ENCODE data around the gene PSME3.

PSME3 gene

GRCh38 chr17:42817866-42818265, 15.3 kb upstream of the PSME3 start:
- no peak for DNase-seq (ENCODE audit: low read depth)

- DNase-seq (ENCODE audit: low read depth) = no peak
Observed at GRCh38 chr17:42818379-42818778, 14.8 kb upstream of the PSME3 start.

- DNase-seq (ENCODE audit: low read depth) = peak; percentile 51
Observed at GRCh38 chr17:42819939-42820535, 13.2 kb upstream of the PSME3 start.

GRCh38 chr17:42821176-42821575, 12.0 kb upstream of the PSME3 start:
- no peak for DNase-seq (ENCODE audit: low read depth)

DNA sequence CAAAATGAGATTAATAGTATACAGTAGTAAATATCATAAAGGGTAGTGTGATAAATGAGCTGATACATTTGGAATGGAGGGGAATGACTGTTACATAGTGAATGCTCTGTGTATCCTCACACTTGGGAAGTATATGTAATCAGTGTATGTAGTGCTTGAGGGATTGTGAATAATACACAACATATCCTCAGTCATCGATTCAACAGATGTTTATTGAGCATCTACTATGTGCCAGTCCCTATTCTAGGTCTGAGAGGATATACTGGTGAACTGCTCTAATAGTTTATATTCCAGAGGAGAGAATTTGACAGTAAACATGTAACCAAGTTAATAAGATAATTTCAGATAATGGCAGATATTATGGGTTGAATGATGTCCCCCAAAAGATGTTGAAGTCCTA, 5.7 kb upstream of the PSME3 start:
- no peak for DNase-seq (ENCODE audit: low read depth)

DNA sequence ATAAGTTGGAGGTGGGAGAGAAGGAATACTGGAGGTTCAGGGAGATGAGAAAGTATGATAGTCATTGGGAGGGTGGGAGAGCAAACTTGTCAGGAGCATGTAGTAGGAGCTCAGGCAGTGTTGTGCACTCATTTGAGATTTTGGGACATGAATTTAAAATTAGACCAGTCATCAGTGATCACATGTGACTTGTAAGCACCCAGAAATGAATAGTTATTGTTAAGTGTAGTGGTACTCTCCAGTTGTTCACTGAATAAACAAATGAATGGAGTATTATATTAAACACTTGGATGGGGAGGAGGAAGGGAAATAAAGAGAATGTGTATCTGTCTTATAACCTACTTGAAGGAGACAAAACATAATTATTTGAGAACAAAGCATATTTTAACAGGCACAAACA, 2.2 kb upstream of the PSME3 start:
- DNase-seq (ENCODE audit: low read depth) = no peak

DNA sequence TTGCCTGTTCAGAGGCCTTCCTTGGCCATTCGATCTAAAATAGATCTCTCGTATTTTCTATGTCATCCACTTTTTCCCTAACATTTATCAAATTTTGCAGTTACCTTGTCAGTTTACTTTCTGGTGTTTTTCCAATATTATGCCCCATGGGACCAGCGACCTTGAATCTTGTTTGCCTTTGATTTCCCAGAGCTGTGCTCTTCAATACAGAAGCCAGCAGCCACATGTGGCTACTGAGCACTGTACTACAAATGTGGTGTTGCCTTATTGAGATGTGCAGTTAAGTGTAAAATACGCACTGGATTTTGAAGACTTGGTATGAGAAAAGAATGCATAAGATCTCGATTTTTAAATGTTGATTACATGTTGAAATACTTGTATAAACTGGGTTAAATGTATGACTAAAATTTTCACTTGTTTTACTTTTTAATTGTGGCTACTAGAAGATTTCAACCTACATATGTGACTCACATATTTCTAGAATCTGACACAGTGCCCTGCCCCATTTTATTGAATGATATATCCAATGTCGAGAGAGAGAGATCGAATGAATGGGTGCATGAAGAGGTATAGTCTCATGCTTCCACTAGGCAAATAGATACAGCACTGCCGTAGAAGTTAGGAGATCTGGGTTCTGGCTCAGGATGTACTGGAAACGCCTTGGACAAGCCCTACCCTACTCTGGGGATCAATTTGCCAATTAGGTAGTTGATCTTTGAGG, 824 bp upstream of the PSME3 start:
- DNase-seq (ENCODE audit: low read depth) = no peak

DNA sequence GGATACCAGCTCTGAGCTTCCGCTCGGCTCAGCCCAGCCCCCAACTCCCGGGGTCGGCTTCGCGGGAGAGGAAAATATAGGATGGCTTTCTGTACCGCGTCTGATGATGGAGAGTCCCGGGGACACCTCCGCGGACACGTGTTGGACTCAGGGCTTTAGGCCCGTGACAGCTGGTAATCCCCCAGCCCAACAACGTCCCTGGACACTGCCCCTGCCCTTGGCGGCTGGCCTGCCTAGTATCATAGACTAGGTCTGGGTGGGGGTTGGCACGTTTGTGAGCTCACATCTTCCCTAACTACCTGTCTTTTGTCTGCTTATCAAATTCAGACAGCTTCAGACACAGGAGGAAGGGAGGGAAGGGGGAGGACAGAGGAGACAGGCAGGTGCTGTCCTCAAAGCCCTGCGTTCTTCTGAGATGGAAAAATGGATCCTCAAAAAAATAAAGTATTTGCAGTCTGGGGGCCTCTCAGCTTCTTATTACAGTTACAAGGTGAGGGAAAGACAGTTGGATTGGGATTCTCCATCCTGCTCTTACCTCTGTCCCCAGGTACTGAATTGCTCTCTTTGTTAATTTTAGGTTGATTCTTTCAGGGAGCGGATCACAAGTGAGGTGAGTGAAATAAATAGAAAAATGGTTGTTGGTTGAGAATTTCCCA, 698 bp downstream of the PSME3 start:
- DNase-seq (ENCODE audit: low read depth) = no peak

DNA sequence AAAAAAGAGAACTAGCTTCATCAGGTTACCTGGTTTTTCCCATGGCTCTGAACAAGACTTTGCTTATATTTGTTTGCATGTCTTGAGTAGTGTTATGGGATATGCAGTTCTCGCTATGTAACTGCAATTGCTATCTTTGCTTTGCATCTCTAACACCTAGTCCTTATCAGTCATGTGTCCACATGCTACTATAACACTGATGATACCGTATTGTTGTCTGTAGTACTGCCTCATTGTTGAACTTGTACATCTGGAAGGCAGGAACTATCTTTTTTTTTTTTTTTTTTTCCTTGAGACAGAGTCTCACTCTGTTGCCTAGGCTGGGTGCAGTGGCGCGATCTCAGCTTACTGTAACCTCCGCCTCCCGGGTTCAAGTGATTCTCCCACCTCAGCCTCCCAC, 2.5 kb downstream of the PSME3 start:
- no peak for DNase-seq (ENCODE audit: low read depth)

DNA sequence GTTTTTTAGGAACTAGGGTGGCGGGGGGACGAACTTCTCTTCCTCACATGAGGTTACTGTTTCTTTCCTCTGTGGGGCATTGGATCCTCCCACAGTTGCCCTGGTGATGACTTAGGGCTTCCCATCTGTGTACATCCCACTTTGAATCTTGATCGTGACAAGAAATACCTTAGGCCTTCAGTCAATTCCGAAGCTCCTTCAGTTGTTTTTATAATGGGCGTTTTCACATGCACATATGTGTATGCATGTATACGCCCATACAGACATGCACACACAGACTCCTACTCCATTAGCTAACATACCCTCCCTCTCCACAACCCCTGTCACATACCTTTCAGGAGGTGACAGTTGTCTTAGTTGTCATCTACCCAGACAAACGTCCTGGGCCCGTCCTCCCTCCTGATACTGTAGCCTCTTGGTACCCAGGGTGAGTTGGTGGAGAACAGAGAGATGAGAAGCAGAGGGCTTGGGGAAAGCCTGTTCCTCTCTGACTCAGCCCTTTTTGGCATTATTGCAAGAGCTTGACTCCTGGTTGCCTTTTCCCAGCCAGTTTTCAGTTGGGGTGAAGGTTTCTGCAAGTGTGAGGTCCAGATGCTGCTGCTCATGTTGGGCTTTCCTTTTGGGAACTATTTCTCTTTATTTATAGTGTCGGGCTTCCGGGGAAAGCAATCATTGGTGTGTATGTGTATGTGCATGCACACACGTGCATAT, 8.9 kb downstream of the PSME3 start:
- no peak for DNase-seq (ENCODE audit: low read depth)

DNA sequence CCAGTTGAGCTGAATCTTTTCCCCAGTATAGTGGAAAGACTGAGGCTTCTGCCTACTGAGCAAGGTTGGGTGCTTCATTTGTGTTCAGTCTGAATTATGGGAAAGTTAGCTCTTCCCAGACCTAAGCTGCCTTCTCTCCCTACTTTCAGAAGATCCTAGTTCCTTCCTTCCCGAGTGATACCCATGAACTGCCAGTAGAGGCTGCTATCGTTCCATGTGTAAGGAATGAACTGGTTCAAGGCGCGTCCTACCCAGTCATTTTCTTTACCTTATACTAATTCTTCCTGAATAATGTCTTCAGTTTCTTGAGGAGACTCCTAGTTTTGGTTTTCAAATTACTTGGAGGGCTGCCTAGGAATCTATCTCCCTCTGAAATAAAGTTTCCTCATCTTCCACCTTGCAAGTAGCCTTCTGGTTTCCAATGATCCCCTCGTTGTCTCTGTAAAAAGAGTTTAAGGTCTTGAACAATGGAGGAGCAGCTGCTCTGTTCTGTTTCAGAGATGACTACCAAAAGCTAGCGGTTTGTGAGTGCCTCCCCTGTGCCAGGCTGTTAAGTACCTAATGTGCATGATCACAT, 10.2 kb downstream of the PSME3 start:
- no peak for DNase-seq (ENCODE audit: low read depth)

DNA sequence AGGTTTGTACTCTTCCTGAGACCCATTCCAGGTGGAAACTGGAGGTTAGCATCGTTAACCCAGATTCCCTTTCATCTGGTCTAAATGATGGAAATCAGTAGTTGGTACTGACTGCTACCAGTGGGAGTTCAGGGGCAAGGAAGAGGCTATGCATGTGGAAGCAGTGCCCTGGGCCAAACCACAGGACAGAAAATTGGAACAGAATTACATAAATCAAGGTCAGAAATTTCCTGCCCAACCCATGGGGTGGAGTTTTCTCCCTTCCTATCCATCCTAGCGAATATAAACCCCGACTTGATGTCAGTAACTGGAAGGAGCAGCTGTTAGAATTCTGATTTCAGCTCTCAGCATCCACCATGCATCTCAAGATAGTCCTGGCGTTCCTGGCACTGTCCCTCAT, 11.1 kb downstream of the PSME3 start, which contains the start of gene AOC2:
TSS of gene AOC2 (plus strand) at position 310 of the 400 bp plus-strand sequence. CDS start at position 357, 47 bp downstream.
- DNase-seq (ENCODE audit: low read depth) = no peak

DNA sequence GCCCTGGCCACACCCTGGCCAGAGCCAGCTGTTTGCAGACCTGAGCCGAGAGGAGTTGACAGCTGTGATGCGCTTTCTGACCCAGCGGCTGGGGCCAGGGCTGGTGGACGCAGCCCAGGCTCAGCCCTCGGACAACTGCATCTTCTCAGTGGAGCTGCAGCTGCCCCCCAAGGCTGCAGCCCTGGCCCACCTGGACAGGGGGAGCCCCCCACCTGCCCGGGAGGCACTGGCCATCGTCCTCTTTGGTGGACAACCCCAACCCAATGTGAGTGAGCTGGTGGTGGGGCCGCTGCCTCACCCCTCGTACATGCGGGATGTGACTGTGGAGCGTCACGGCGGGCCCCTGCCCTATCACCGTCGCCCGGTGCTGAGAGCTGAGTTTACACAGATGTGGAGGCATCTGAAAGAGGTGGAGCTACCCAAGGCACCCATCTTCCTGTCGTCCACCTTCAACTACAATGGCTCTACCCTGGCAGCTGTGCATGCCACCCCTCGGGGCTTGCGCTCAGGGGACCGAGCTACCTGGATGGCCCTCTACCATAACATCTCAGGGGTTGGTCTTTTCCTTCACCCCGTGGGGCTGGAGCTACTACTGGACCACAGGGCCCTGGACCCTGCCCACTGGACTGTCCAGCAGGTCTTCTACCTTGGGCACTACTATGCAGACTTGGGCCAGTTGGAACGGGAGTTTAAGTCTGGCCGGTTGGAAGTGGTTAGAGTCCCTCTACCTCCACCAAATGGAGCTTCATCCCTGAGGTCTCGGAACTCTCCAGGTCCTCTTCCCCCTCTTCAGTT, 11.8 kb downstream of the PSME3 start:
- no peak for DNase-seq (ENCODE audit: low read depth)

- no peak for DNase-seq (ENCODE audit: low read depth)
Observed at GRCh38 chr17:42845556-42845917, 12.3 kb downstream of the PSME3 start.

DNA sequence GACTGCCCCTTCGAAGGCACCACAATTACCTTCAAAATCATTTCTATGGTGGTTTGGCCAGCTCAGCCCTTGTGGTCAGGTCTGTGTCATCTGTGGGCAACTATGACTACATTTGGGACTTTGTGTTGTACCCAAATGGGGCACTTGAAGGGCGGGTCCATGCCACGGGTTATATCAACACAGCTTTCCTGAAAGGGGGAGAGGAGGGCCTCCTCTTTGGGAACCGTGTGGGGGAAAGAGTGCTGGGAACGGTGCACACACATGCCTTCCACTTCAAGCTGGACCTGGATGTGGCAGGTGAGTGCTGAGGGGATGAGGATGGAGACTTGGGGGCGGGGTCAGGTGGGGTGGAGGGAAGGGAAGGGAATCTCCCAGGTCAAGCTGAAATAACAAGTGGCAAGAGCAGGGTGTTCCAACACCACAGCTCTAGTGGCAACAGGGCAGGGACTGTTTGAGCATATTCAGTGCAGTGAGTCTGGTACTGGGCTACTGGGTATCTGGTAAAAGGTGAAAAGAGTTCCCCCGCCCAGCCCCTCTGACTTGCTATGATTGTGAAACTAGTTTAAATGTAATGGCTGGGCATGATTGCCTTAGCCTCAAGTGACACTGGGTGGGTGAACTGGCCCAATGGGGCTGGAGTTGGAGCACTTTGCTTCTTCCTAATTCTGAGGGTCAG, 12.9 kb downstream of the PSME3 start:
- DNase-seq (ENCODE audit: low read depth) = no peak

DNA sequence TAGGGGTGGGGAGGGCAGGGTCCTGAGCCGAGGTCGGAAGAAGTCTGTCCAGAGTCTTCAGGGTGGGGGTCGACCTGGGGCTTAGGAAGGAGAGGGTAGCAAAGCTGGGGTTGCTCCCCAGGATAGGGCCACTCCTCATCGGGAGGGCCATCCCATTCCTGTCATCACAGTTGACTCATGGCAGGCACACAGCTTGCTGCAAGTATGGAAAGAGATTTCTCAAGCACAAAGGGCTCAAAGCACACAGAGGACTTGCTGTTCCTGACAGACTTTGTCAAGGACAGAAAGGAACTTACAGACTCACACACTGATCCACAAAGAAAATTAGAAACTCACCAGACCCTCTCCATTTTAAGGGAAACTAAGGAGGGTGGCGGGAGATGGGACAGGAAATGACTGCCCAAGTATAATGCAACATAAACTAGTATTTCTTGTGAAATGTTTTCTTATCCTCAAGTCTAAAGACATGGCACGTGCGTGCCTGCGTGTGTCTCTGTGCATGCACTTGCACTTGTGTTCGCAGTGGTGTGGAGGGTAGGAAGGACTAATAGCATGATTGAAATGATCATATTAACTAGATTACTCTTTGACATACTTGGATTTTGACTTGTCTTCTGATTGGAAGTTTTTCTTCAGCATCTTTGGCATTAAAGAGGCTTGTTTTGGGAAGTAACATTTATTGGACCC, 13.5 kb downstream of the PSME3 start:
- no peak for DNase-seq (ENCODE audit: low read depth)

GRCh38 chr17:42848093-42848492, 14.9 kb downstream of the PSME3 start:
- no peak for DNase-seq (ENCODE audit: low read depth)

- DNase-seq (ENCODE audit: low read depth) = no peak
Observed at GRCh38 chr17:42849031-42849430, 15.8 kb downstream of the PSME3 start.

DNA sequence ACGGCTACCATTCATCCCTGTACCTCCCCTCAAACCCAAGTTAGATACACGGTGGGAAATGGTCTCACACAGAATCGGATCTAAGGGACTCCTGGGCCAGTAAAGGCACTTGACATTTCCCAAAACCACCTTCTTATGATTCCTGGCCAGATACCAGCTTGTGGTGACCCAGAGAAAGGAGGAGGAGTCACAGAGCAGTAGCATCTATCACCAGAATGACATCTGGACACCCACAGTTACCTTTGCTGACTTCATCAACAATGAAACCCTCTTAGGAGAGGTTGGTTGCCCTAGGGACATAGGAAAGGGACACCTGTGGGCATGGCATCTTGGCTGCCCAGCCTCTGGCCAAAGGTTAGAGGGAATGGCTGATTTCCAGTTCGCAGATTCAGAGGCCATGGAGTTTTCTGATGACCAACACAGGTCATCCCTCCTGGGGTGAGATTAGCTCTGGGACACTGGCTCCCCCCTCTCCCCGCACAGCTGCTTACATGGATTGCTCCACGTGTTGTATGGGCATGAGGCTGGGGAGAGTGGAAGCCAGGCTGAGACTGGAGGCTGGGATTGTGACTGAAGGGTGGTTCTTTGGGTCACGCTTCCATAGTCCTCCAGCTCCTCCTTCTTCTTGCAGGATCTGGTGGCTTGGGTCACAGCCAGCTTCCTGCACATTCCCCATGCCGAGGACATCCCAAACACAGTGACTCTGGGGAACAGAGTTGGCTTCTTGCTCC, 16.4 kb downstream of the PSME3 start:
- DNase-seq (ENCODE audit: low read depth) = no peak

GRCh38 chr17:42850954-42851353, 17.8 kb downstream of the PSME3 start, which contains the start of gene AOC3:
TSS of gene AOC3 (plus strand) at chr17:42851199. CDS start at chr17:42851344, 145 bp downstream.
- DNase-seq (ENCODE audit: low read depth) = no peak

All from stimulated activated CD8-positive, alpha-beta memory T cell treated with anti-CD3 and anti-CD28 coated beads, Interleukin-4, amount 100 ng/mL, for 24 hours (primary cell).